Right lobe of liver (tissue), 4 donors: ENCODE measurements around the gene OR1I1.

Experiments used
- CTCF ChIP-seq, 4 donors: fragments of 200-600 bp in 3 of 4; fragments of 450-650 bp in 1 of 4; IDR thresholded peaks; one replicate each; pipeline versions ENCODE4 v1.5.1 to v1.8.0; 2016 to 2022; ENCODE audit warnings: antibody characterized with exemption in 4 of 4, mild to moderate bottlenecking in 2 of 4
- POLR2A ChIP-seq: fragments of 450-650 bp; IDR thresholded peaks from one replicate; pipeline ENCODE4 v1.6.1; 2017; ENCODE audit warnings: antibody characterized with exemption, mild to moderate bottlenecking
- donor health status: DM: no; HTN: no; CAD: no.
- donor health status: DM: no; HTN: no; CAD: no.
- donor health status: DM: no; HTN: yes; CAD: no.

DNA sequence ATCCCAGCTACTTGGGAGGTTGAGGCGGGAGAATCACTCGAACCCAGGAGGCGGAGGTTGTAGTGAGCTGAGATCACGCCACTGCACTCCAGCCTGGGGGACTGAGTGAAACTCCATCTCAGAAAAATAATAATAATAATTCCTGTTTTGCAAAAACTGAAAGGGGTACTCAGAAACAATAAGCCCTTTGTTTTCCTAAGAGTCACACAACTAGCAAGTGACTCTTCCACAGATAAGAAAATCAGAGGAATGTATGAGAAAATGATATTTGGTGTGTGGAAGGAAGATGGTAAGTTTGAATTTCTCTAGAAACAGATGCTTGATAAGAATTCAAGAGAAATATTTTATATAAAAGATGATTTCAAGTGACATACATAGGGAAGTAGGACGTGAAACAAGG is 60.3 kb downstream of the OR1I1 start:
- no peak for TF ChIP-seq POLR2A
- no peak for TF ChIP-seq CTCF (IDR thresholded peaks at IDR 0.05)
